ENCODE measurements around the gene IGSF9.
"Not testable (repeated sequence)": the region's sequence is repeated elsewhere in the genome, so short reads cannot be mapped to it uniquely, and the experiment has no call there.

IGSF9 gene

GRCh38 chr1:159902541-159902940 is 42.9 kb downstream of the IGSF9 start:
- H3K27ac ChIP-seq (ENCODE audit: low read depth, low read length, poor library complexity, severe bottlenecking) = no peak overlapping the region
- H3K36me3 ChIP-seq (ENCODE audit: insufficient read depth, low read length) = no peaks in the 10 kb centered on the region
- no peaks in the 10 kb centered on the region for H3K4me1 ChIP-seq (ENCODE audit: insufficient read depth, low read length, severe bottlenecking)
- no peak overlapping the region for H3K9ac ChIP-seq (ENCODE audit: low read length)
- no peaks in the 10 kb centered on the region for H3K9me2 ChIP-seq (ENCODE audit: low read depth, low read length)
- no peaks in the 10 kb centered on the region; the same call in 1 of the 2 replicates for H3F3A ChIP-seq (ENCODE audit: insufficient read depth, low read length)
- no peak for TF ChIP-seq EZH2 (IDR thresholded peaks at IDR 0.05; ENCODE audit: borderline replicate concordance, low read length)
- no peak for TF ChIP-seq CTCF (IDR thresholded peaks at IDR 0.05; ENCODE audit: low read length)
- H2AFZ ChIP-seq (ENCODE audit: low read length) = no peak overlapping the region
- H3K79me2 ChIP-seq (ENCODE audit: insufficient read depth, low read length) = no peaks in the 10 kb centered on the region
- no peaks in the 10 kb centered on the region for H3K27me3 ChIP-seq (ENCODE audit: insufficient read depth, low read length)
- no peak overlapping the region for H3K4me3 ChIP-seq (ENCODE audit: low read depth, low read length, poor library complexity, severe bottlenecking)
- H4K20me1 ChIP-seq (ENCODE audit: insufficient read depth, low read length) = no peaks in the 10 kb centered on the region
- no peak overlapping the region for H3K4me2 ChIP-seq (ENCODE audit: low read length)
- no peaks in the 10 kb centered on the region for H3K9me3 ChIP-seq (ENCODE audit: low read length)

GRCh38 chr1:159900755-159901360 is 44.6 kb downstream of the IGSF9 start:
- no peaks in the 10 kb centered on the region for H3K36me3 ChIP-seq (ENCODE audit: insufficient read depth, low read length)
- H2AFZ ChIP-seq (ENCODE audit: low read length) = no peak overlapping the region
- no peaks in the 10 kb centered on the region for H4K20me1 ChIP-seq (ENCODE audit: insufficient read depth, low read length)
- H3K9me3 ChIP-seq (ENCODE audit: low read length) = no peaks in the 10 kb centered on the region
- H3K4me1 ChIP-seq (ENCODE audit: insufficient read depth, low read length, severe bottlenecking) = no peaks in the 10 kb centered on the region
- TF ChIP-seq CTCF (IDR thresholded peaks at IDR 0.05; ENCODE audit: low read length) (no peak), EZH2 (IDR thresholded peaks at IDR 0.05; ENCODE audit: borderline replicate concordance, low read length) (no peak)
- H3K27me3 ChIP-seq (ENCODE audit: insufficient read depth, low read length) = no peaks in the 10 kb centered on the region
- H3K4me3 ChIP-seq (ENCODE audit: low read depth, low read length, poor library complexity, severe bottlenecking) = no peak overlapping the region
- H3K4me2 ChIP-seq (ENCODE audit: low read length) = no peak overlapping the region
- H3K9ac ChIP-seq (ENCODE audit: low read length) = no peak overlapping the region
- no peak overlapping the region for H3K27ac ChIP-seq (ENCODE audit: low read depth, low read length, poor library complexity, severe bottlenecking)
- no peaks in the 10 kb centered on the region; the same call in 1 of the 2 replicates for H3F3A ChIP-seq (ENCODE audit: insufficient read depth, low read length)
- no peaks in the 10 kb centered on the region for H3K79me2 ChIP-seq (ENCODE audit: insufficient read depth, low read length)
- H3K9me2 ChIP-seq (ENCODE audit: low read depth, low read length) = no peaks in the 10 kb centered on the region

GRCh38 chr1:159900086-159900680 is 45.2 kb downstream of the IGSF9 start, which contains the start of gene CFAP45:
CFAP45 (minus strand) TSS chr1:159900165; CDS start chr1:159900098, 67 bp downstream.
- Histone ChIP-seq H3K4me3 (ENCODE audit: low read depth, low read length, poor library complexity, severe bottlenecking) (no peak within 1 kb of the TSS), H3K4me1 (ENCODE audit: insufficient read depth, low read length, severe bottlenecking) (no peaks in the 10 kb centered on the region), H3K27ac (ENCODE audit: low read depth, low read length, poor library complexity, severe bottlenecking) (no peak within 1 kb of the TSS)

GRCh38 chr1:159899634-159900033 is 45.8 kb downstream of the IGSF9 start:
- H3K4me3 ChIP-seq (ENCODE audit: low read depth, low read length, poor library complexity, severe bottlenecking); H3K79me2 ChIP-seq (ENCODE audit: insufficient read depth, low read length); H4K20me1 ChIP-seq (ENCODE audit: insufficient read depth, low read length); H3F3A ChIP-seq (ENCODE audit: insufficient read depth, low read length); H3K9ac ChIP-seq (ENCODE audit: low read length); H3K27ac ChIP-seq (ENCODE audit: low read depth, low read length, poor library complexity, severe bottlenecking); H3K4me1 ChIP-seq (ENCODE audit: insufficient read depth, low read length, severe bottlenecking); H3K9me2 ChIP-seq (ENCODE audit: low read depth, low read length); H3K36me3 ChIP-seq (ENCODE audit: insufficient read depth, low read length); H3K9me3 ChIP-seq (ENCODE audit: low read length); H3K4me2 ChIP-seq (ENCODE audit: low read length); H3K27me3 ChIP-seq (ENCODE audit: insufficient read depth, low read length); H2AFZ ChIP-seq (ENCODE audit: low read length): not testable (repeated sequence)

More at GRCh38 chr1:159900086-159900680, 45.2 kb downstream of the IGSF9 start, which contains the start of gene CFAP45:
- TF ChIP-seq CTCF (IDR thresholded peaks at IDR 0.05; ENCODE audit: low read length) = no peak
- TF ChIP-seq EZH2 (IDR thresholded peaks at IDR 0.05; ENCODE audit: borderline replicate concordance, low read length) = no peak
- no peak within 1 kb of the TSS for H2AFZ ChIP-seq (ENCODE audit: low read length)
- no peaks in the 10 kb centered on the region for H3K79me2 ChIP-seq (ENCODE audit: insufficient read depth, low read length)
- 0 out of 2 replicates have a peak, but pooled peaks cover under 1% of the 10 kb centered on the region for H3K27me3 ChIP-seq (ENCODE audit: insufficient read depth, low read length)
- H3K9me3 ChIP-seq (ENCODE audit: low read length) = no peaks in the 10 kb centered on the region
- no peaks in the 10 kb centered on the region for H3K36me3 ChIP-seq (ENCODE audit: insufficient read depth, low read length)
- no peak within 1 kb of the TSS for H3K4me2 ChIP-seq (ENCODE audit: low read length)
- no peaks in the 10 kb centered on the region for H4K20me1 ChIP-seq (ENCODE audit: insufficient read depth, low read length)
- H3K9ac ChIP-seq (ENCODE audit: low read length) = no peak within 1 kb of the TSS
- no peaks in the 10 kb centered on the region for H3K9me2 ChIP-seq (ENCODE audit: low read depth, low read length)
- no peaks in the 10 kb centered on the region for H3F3A ChIP-seq (ENCODE audit: insufficient read depth, low read length)
